Aortic smooth muscle cell (primary cell): ENCODE results near the gene STK17B. TPM values are rescaled to one million over a fixed set of nuclear protein-coding genes. Genes with fewer than 3 reads are reported as not detected.

Source experiments
- total RNA-seq: library from RNA; depleted of rRNA; stranded (reverse); fragments of >200 nt; gene quantifications from 2 replicates; pipeline ENCODE4 v1.2.3, GENCODE V29; 2014

The STK17B gene
- total RNA-seq: 145 and 147 TPM in 2 replicates

DNA sequence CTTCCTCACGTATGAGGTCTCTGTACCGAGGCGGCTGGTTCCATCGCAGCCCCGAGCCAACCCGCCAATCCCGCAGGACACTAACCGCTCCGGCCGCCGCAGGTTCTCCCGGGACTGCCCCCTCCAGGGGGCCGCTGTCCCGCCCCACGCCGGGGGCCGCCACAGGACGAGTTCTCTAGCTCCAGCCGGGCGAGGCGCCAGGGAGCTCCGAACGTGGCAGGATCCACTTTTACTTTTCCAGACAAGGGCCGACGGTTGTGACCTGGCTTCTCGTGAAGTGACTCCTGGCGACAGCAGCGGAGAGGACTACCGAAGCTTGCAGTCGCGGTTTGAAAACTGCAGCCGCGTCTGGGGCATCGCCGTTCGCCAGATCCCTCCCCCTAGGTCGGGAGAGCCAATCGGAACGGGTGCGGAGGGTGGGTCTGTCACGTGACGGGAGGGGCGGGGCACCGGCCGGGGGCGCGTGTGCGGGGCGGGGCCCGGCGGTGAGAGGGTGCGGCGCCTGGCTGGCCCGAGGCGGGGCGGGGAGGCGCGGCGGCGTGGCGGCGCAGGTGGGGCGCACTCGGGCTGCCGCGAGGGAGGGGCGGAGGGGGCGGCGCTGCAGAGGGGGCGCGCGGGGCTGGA, at the start of gene STK17B:
Gene STK17B (minus strand): TSS at position 331 of the 624 bp plus-strand sequence. CDS start 8,195 bp downstream, outside the sequence.

Other genes with a start within 250 kb of the STK17B start
- 1.2 and 1.7 TPM in 2 replicates for gene DNAH7, start 102.7 kb downstream of the STK17B start, total RNA-seq